ENCODE data around the gene ATG2A. TPM values are rescaled to one million over a fixed set of nuclear protein-coding genes. Genes with fewer than 3 reads are reported as not detected.
A peak's percentile ranks its signal among the peaks of the same experiment; 100 is the strongest.

ATG2A gene
- polyA plus RNA-seq, 4 donors: 18.0 to 35.7 (median 24.7) TPM

- H3K36me3 ChIP-seq (ENCODE audit: control insufficient read depth in 3 of 3, insufficient read depth in 2 of 3, low read depth in 1 of 3, low read length in 3 of 3): peaks cover 12 to 61% (median 15%) of the 10 kb centered on the region in 3 donors
- peaks cover 0 to 19% (median 9%) of the 10 kb centered on the region in 3 donors for H3K4me1 ChIP-seq (ENCODE audit: control insufficient read depth in 3 of 3, insufficient read depth in 2 of 3, low read depth in 1 of 3, low read length in 2 of 3)
- WGBS, 3 donors: 87 to 93% (median 88%) methylated on average over 7 of the region's 7 CpGs
- DNase-seq (no peak), FAIRE-seq (no peak)
- no peaks in the 10 kb centered on the region for H3K9me3 ChIP-seq (ENCODE audit: control insufficient read depth in 2 of 2, insufficient read depth in 1 of 2, low read depth in 1 of 2, low read length in 1 of 2)
- no peak overlapping the region for H3K4me3 ChIP-seq (ENCODE audit: low read depth in 1 of 3, low read length in 3 of 3)
- H3K27me3 ChIP-seq (ENCODE audit: control insufficient read depth in 3 of 3, insufficient read depth in 3 of 3, low read length in 3 of 3): peaks cover 0 to 6% (median 0%) of the 10 kb centered on the region in 3 donors
- no peak overlapping the region for H3K27ac ChIP-seq (ENCODE audit: low read depth in 1 of 3, low read length in 2 of 3)
Measured at GRCh38 chr11:64929625-64930024, 12.6 kb upstream of the ATG2A start.

- FAIRE-seq: no peak
- Histone ChIP-seq H3K36me3 (ENCODE audit: control insufficient read depth in 3 of 3, insufficient read depth in 2 of 3, low read depth in 1 of 3, low read length in 3 of 3) (peaks cover 12 to 60% (median 15%) of the 10 kb centered on the region in 3 donors), H3K27ac (ENCODE audit: low read depth in 1 of 3, low read length in 2 of 3) (no peak overlapping the region), H3K27me3 (ENCODE audit: control insufficient read depth in 3 of 3, insufficient read depth in 3 of 3, low read length in 3 of 3) (peaks cover 0 to 6% (median 0%) of the 10 kb centered on the region in 3 donors), H3K4me1 (ENCODE audit: control insufficient read depth in 3 of 3, insufficient read depth in 2 of 3, low read depth in 1 of 3, low read length in 2 of 3) (peaks cover 0 to 15% (median 9%) of the 10 kb centered on the region in 3 donors), H3K4me3 (ENCODE audit: low read depth in 1 of 3, low read length in 3 of 3) (no peak overlapping the region), H3K9me3 (ENCODE audit: control insufficient read depth in 2 of 2, insufficient read depth in 1 of 2, low read depth in 1 of 2, low read length in 1 of 2) (no peaks in the 10 kb centered on the region)
- DNase-seq: no peak
- WGBS, 3 donors: 95 to 98% (median 96%) methylated on average over 2 of the region's 2 CpGs
Measured at GRCh38 chr11:64928957-64929356, 11.9 kb upstream of the ATG2A start.

GRCh38 chr11:64926689-64927088 lies 9.7 kb upstream of the ATG2A start:
- Histone ChIP-seq H3K4me1 (ENCODE audit: control insufficient read depth in 3 of 3, insufficient read depth in 2 of 3, low read depth in 1 of 3, low read length in 2 of 3) (peaks cover 0 to 16% (median 9%) of the 10 kb centered on the region in 3 donors), H3K9me3 (ENCODE audit: control insufficient read depth in 2 of 2, insufficient read depth in 1 of 2, low read depth in 1 of 2, low read length in 1 of 2) (no peaks in the 10 kb centered on the region), H3K27ac (ENCODE audit: low read depth in 1 of 3, low read length in 2 of 3) (no peak overlapping the region), H3K27me3 (ENCODE audit: control insufficient read depth in 3 of 3, insufficient read depth in 3 of 3, low read length in 3 of 3) (peaks cover 0 to 6% (median 0%) of the 10 kb centered on the region in 3 donors), H3K36me3 (ENCODE audit: control insufficient read depth in 3 of 3, insufficient read depth in 2 of 3, low read depth in 1 of 3, low read length in 3 of 3) (peaks cover 8 to 38% (median 13%) of the 10 kb centered on the region in 3 donors), H3K4me3 (ENCODE audit: low read depth in 1 of 3, low read length in 3 of 3) (no peak overlapping the region)
- DNase-seq (no peak), FAIRE-seq (no peak)
- WGBS, 3 donors: 86 to 92% (median 90%) methylated on average over 17 to 22 of the region's 22 CpGs

- peaks cover 0 to 16% (median 9%) of the 10 kb centered on the region in 3 donors for H3K4me1 ChIP-seq (ENCODE audit: control insufficient read depth in 3 of 3, insufficient read depth in 2 of 3, low read depth in 1 of 3, low read length in 2 of 3)
- DNase-seq (peak in 1 of 2 donors; percentile 19), FAIRE-seq (no peak)
- no peak overlapping the region for H3K27ac ChIP-seq (ENCODE audit: low read depth in 1 of 3, low read length in 2 of 3)
- H3K9me3 ChIP-seq (ENCODE audit: control insufficient read depth in 2 of 2, insufficient read depth in 1 of 2, low read depth in 1 of 2, low read length in 1 of 2): no peaks in the 10 kb centered on the region
- H3K27me3 ChIP-seq (ENCODE audit: control insufficient read depth in 3 of 3, insufficient read depth in 3 of 3, low read length in 3 of 3): peaks cover 0 to 6% (median 0%) of the 10 kb centered on the region in 3 donors
- WGBS, 3 donors: 42 to 66% (median 59%) methylated on average over 16 to 24 of the region's 24 CpGs
- peaks cover 3 to 29% (median 7%) of the 10 kb centered on the region in 3 donors for H3K36me3 ChIP-seq (ENCODE audit: control insufficient read depth in 3 of 3, insufficient read depth in 2 of 3, low read depth in 1 of 3, low read length in 3 of 3)
- peak overlapping the region in 2 of 3 donors; percentile 79 to 85 for H3K4me3 ChIP-seq (ENCODE audit: low read depth in 1 of 3, low read length in 3 of 3)
Measured at GRCh38 chr11:64925536-64926436, 8.8 kb upstream of the ATG2A start.

- Histone ChIP-seq H3K4me3 (ENCODE audit: low read depth in 1 of 3, low read length in 3 of 3) (peak overlapping the region; percentile 73 to 85 (median 79)), H3K9me3 (ENCODE audit: control insufficient read depth in 2 of 2, insufficient read depth in 1 of 2, low read depth in 1 of 2, low read length in 1 of 2) (no peaks in the 10 kb centered on the region), H3K27me3 (ENCODE audit: control insufficient read depth in 3 of 3, insufficient read depth in 3 of 3, low read length in 3 of 3) (peaks cover 0 to 6% (median 0%) of the 10 kb centered on the region in 3 donors), H3K36me3 (ENCODE audit: control insufficient read depth in 3 of 3, insufficient read depth in 2 of 3, low read depth in 1 of 3, low read length in 3 of 3) (peaks cover 0 to 22% (median 2%) of the 10 kb centered on the region in 3 donors), H3K4me1 (ENCODE audit: control insufficient read depth in 3 of 3, insufficient read depth in 2 of 3, low read depth in 1 of 3, low read length in 2 of 3) (peaks cover 0 to 16% (median 9%) of the 10 kb centered on the region in 3 donors), H3K27ac (ENCODE audit: low read depth in 1 of 3, low read length in 2 of 3) (peak overlapping the region in 1 of 3 donors; percentile 98)
- peak in 1 of 2 donors; percentile 31 for DNase-seq
- WGBS, 3 donors: 1 to 2% (median 2%) methylated on average over 24 of the region's 24 CpGs
- FAIRE-seq: no peak
Measured at GRCh38 chr11:64924910-64925284, 7.9 kb upstream of the ATG2A start.

- Histone ChIP-seq H3K9me3 (ENCODE audit: control insufficient read depth in 2 of 2, insufficient read depth in 1 of 2, low read depth in 1 of 2, low read length in 1 of 2) (no peaks in the 10 kb centered on the region), H3K36me3 (ENCODE audit: control insufficient read depth in 3 of 3, insufficient read depth in 2 of 3, low read depth in 1 of 3, low read length in 3 of 3) (peaks cover 0 to 19% (median 0%) of the 10 kb centered on the region in 3 donors), H3K27me3 (ENCODE audit: control insufficient read depth in 3 of 3, insufficient read depth in 3 of 3, low read length in 3 of 3) (peaks cover 0 to 6% (median 0%) of the 10 kb centered on the region in 3 donors), H3K27ac (ENCODE audit: low read depth in 1 of 3, low read length in 2 of 3) (peak within 1 kb of the TSS; percentile 79 to 98 (median 92)), H3K4me3 (ENCODE audit: low read depth in 1 of 3, low read length in 3 of 3) (peak within 1 kb of the TSS; percentile 73 to 85 (median 79)), H3K4me1 (ENCODE audit: control insufficient read depth in 3 of 3, insufficient read depth in 2 of 3, low read depth in 1 of 3, low read length in 2 of 3) (peaks cover 0 to 16% (median 9%) of the 10 kb centered on the region in 3 donors)
- FAIRE-seq: no peak
- DNase-seq: peak; percentile 94 to 97
- 1% methylated on average over 38 to 47 of the region's 47 CpGs for WGBS, 3 donors
Measured at GRCh38 chr11:64923944-64924909, 7.2 kb upstream of the ATG2A start, which contains the start of gene PPP2R5B. Gene PPP2R5B (plus strand): TSS chr11:64924689. CDS start chr11:64925735, 1,046 bp downstream.

- peaks cover 0 to 12% (median 0%) of the 10 kb centered on the region in 3 donors for H3K36me3 ChIP-seq (ENCODE audit: control insufficient read depth in 3 of 3, insufficient read depth in 2 of 3, low read depth in 1 of 3, low read length in 3 of 3)
- FAIRE-seq (no peak), DNase-seq (no peak)
- H3K27ac ChIP-seq (ENCODE audit: low read depth in 1 of 3, low read length in 2 of 3): peak overlapping the region in 1 of 3 donors; percentile 98
- H3K4me1 ChIP-seq (ENCODE audit: control insufficient read depth in 3 of 3, insufficient read depth in 2 of 3, low read depth in 1 of 3, low read length in 2 of 3): peaks cover 0 to 18% (median 9%) of the 10 kb centered on the region in 3 donors
- H3K27me3 ChIP-seq (ENCODE audit: control insufficient read depth in 3 of 3, insufficient read depth in 3 of 3, low read length in 3 of 3): peaks cover 0 to 6% (median 0%) of the 10 kb centered on the region in 3 donors
- no peaks in the 10 kb centered on the region for H3K9me3 ChIP-seq (ENCODE audit: control insufficient read depth in 2 of 2, insufficient read depth in 1 of 2, low read depth in 1 of 2, low read length in 1 of 2)
- H3K4me3 ChIP-seq (ENCODE audit: low read depth in 1 of 3, low read length in 3 of 3): no peak overlapping the region
- 93 to 96% (median 94%) methylated on average over 11 of the region's 11 CpGs for WGBS, 3 donors
Measured at GRCh38 chr11:64923151-64923661, 6.2 kb upstream of the ATG2A start.
